Testis (tissue), 3 donors: ENCODE measurements around the gene MS4A8. TPM values are rescaled to one million over a fixed set of nuclear protein-coding genes. Genes with fewer than 3 reads are reported as not detected.
"Not testable (repeated sequence)": the region's sequence is repeated elsewhere in the genome, so short reads cannot be mapped to it uniquely, and the experiment has no call there.

ENCODE experiments used
- DNase-seq: peaks from one replicate; pipeline ENCODE4 v3.0.0-alpha.2; 2019
- H3K27ac ChIP-seq, 2 donors: fragments of 200-600 bp; sonication (generic); one replicate each; pipeline ENCODE4 v1.5.1; 2019
- H3K27me3 ChIP-seq: fragments of 200-600 bp; sonication (generic); one replicate; pipeline ENCODE4 v1.5.1; 2019
- H3K36me3 ChIP-seq: fragments of 200-600 bp; sonication (generic); one replicate; pipeline ENCODE4 v1.5.1; 2017; ENCODE audit warnings: low read depth; ENCODE audit errors: missing control alignments
- H3K4me1 ChIP-seq: fragments of 200-600 bp; sonication (generic); one replicate; pipeline ENCODE4 v1.5.1; 2019
- H3K4me3 ChIP-seq, 2 donors: fragments of 200-600 bp; sonication (generic); one replicate each; pipeline ENCODE4 v1.5.1; 2017 to 2019
- H3K9me3 ChIP-seq: fragments of 200-600 bp; sonication (generic); one replicate; pipeline ENCODE4 v1.5.1; 2017
- POLR2A ChIP-seq: fragments of 450-650 bp; IDR thresholded peaks from one replicate; pipeline ENCODE4 v1.6.1; 2017; ENCODE audit warnings: antibody characterized with exemption, mild to moderate bottlenecking, moderate library complexity
- WGBS, 2 donors: methylation state at CpG; one replicate each; pipeline ENCODE4 v1.1.5; 2018; 5-methylcytosine and 5-hydroxymethylcytosine counted together
- intact Hi-C: fragments of 100-400 bp; cut with DNase I; formaldehyde crosslinking; loops from one replicate; pipeline ENCODE4 v1.15.1; 2023; ENCODE audit warnings: low total_unique reads
- polyA plus RNA-seq: library from polyadenylated mRNA; stranded (reverse); fragments of 350-450 nt; fragmentation: Illumina TruSeq; extraction: RNeasy Lipid Tissue Mini Kit (QIAGEN cat#74804); gene quantifications from one replicate; pipeline ENCODE4 v1.2.3, GENCODE V29; 2014; ENCODE audit warnings: low read depth, low replicate concordance; ENCODE audit not compliant: insufficient read depth
- total RNA-seq, 2 donors: library from RNA; depleted of rRNA; stranded (reverse); fragments of >200 nt; gene quantifications; one replicate each; pipeline ENCODE4 v1.2.3, GENCODE V29; 2016
- TF ChIP-seq, protein P1 (sequence below), 3 experiments: fragments of 450-650 bp in 2 of 3; fragments of 200-600 bp in 1 of 3; sonication (generic) in 1 of 3; IDR thresholded peaks; one replicate each; pipeline ENCODE4 v1.5.1; 2016 to 2019; ENCODE audit warnings: antibody characterized with exemption in 3 of 3, mild to moderate bottlenecking in 2 of 3, moderate library complexity in 1 of 3

MS4A8 gene
- total and polyA plus RNA-seq, 3 donors from 2014 or later: 0.31 to 3.3 (median 0.43) TPM

DNA sequence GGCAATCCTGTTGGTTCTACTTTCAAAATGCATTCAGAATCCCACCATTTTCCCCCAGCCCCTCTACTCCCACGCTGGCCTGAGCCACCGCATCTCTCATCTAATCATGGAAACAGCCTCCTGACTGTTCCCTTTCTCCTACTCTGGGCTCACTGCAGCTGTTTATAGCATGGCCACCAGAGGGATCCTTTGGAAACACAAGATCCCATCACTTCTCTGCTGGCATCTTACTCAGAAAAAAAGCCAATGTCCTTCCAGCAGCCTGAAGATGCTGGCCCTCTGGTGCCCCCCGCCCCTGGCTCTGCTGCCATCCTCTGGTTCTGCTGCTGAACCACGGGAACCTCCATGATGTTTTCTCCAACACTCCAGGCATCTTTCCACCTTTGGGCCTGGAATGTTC lies 11.1 kb downstream of the MS4A8 start:
- Histone ChIP-seq H3K27ac (no peak overlapping the region), H3K4me1 (no peaks in the 10 kb centered on the region), H3K36me3 (no peaks in the 10 kb centered on the region), H3K4me3 (no peak overlapping the region), H3K27me3 (no peaks in the 10 kb centered on the region), H3K9me3 (no peaks in the 10 kb centered on the region)
- TF ChIP-seq POLR2A: no peak
- TF ChIP-seq, protein P1, sequence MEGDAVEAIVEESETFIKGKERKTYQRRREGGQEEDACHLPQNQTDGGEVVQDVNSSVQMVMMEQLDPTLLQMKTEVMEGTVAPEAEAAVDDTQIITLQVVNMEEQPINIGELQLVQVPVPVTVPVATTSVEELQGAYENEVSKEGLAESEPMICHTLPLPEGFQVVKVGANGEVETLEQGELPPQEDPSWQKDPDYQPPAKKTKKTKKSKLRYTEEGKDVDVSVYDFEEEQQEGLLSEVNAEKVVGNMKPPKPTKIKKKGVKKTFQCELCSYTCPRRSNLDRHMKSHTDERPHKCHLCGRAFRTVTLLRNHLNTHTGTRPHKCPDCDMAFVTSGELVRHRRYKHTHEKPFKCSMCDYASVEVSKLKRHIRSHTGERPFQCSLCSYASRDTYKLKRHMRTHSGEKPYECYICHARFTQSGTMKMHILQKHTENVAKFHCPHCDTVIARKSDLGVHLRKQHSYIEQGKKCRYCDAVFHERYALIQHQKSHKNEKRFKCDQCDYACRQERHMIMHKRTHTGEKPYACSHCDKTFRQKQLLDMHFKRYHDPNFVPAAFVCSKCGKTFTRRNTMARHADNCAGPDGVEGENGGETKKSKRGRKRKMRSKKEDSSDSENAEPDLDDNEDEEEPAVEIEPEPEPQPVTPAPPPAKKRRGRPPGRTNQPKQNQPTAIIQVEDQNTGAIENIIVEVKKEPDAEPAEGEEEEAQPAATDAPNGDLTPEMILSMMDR (IDR thresholded peaks at IDR 0.05): peak in 2 of 3 experiments; percentile 24 to 31
- intact Hi-C loops: no loop called here
- DNase-seq: no peak
- 75 to 89% methylated on average over 4 of the region's 4 CpGs for WGBS, 2 donors

DNA sequence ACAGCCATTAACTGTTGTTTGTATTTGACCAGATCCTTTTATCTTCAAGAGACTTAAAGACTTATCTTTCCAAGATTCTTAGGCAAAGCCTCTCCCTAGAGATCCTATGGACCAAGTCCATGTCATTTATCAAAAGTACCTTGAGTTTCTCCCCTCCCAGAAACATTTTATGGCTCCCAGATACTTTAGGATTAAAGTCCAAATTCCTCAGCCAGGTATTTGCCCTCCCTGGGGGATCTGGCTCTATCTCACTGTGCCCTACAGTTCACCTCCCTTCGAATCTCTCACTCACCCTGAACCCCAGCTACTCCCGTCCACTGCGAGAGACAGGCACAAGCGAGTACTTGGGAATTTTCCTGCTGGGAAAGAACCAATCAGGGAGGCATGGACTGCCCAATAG lies 11.9 kb downstream of the MS4A8 start:
- 77 to 80% methylated on average over 4 of the region's 4 CpGs for WGBS, 2 donors
- Histone ChIP-seq H3K36me3 (no peaks in the 10 kb centered on the region), H3K27ac (no peak overlapping the region), H3K4me1 (no peaks in the 10 kb centered on the region), H3K4me3 (no peak overlapping the region), H3K9me3 (no peaks in the 10 kb centered on the region), H3K27me3 (no peaks in the 10 kb centered on the region)
- intact Hi-C loops: no loop called here
- no peak for DNase-seq
- TF ChIP-seq POLR2A: no peak
- TF ChIP-seq, protein P1 (IDR thresholded peaks at IDR 0.05): no peak

DNA sequence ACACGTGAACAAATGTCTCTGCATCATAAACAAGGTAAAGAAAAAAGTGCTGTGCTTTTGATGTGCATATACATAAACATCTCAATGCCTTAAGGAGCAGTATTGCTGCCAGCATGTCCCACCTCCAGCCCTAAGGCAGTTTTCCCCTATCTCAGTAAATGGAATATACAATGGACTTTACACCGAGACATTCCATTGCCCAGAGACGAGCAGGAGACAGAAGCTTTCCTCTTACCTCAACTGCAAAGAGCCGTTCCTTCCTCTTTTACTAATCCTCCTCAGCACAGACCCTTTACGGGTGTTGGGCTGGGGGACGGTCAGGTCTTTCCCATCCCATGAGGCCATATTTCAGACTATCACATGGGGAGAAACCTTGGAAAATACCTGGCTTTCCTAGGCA lies 14.0 kb downstream of the MS4A8 start:
- H3K4me3 ChIP-seq, H3K27me3 ChIP-seq, H3K36me3 ChIP-seq, intact Hi-C loops, DNase-seq, H3K27ac ChIP-seq, H3K4me1 ChIP-seq, H3K9me3 ChIP-seq: not testable (repeated sequence)
- 79 to 90% methylated on average over 6 of the region's 6 CpGs for WGBS, 2 donors

DNA sequence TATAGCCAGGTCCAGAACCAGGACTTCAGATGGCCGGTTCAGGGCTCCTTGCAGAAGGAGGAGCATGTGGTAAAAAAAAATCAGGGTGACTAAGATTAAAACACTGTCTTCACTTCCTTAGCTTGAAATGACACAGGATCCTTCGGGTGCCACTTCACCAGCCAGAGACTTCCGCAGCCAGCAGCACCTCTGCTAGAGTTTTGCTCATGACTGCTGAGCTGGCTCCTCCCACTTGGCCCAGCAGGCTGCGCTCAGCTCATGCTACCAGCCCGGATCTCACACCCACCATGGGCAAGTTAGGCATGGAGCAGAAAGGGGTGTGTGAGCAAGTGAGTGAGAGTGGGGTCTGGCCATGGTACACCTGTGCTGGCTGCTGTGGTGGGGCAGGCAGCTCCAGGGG lies 18.5 kb downstream of the MS4A8 start:
- no peaks in the 10 kb centered on the region for H3K9me3 ChIP-seq
- intact Hi-C loops: no loop called here
- H3K27me3 ChIP-seq: no peaks in the 10 kb centered on the region
- WGBS, 2 donors: 74 to 88% methylated on average over 5 of the region's 5 CpGs
- no peaks in the 10 kb centered on the region for H3K4me1 ChIP-seq
- TF ChIP-seq, protein P1 (IDR thresholded peaks at IDR 0.05): no peak
- no peak for TF ChIP-seq POLR2A
- DNase-seq: no peak
- no peak overlapping the region for H3K4me3 ChIP-seq
- peak overlapping the region in 1 of 2 donors; percentile 7 for H3K27ac ChIP-seq
- no peaks in the 10 kb centered on the region for H3K36me3 ChIP-seq

DNA sequence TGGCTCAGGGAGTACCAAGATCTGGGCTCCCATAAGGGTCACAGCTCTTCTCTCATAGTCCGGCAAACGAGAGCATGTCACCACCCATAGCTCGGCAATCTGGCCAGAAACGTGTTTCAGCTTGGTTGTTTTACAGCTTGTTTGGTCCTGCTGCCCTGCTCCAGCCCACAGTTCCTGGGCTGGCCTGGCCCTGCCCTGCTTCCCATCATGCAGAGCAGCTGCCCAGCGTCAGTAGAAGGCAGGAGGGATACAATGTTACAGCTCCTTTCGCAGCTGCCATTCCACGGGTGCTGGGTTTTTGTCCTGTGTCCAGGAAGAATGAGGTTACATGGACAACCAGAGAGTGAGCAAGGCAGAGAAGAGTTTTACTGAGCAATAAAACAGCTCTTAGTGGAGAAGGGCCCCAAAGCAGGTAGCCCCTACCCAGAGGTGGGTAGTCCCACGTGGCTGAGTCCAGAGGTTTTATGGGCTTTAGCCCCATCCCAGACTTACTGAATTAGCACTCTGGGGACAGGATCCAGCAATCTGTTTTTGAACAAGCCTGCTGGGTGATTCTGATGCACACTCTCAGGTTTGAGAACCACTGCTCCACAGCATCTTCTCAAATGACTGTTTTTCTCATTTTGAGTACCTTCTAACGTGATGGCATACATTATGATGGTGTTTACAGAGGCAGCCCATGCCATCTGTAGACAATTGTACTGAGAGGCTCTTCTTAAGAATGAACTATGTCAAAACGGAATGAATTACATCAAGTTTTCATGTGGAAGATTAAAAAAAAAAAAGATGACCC lies 19.3 kb downstream of the MS4A8 start:
- H3K36me3 ChIP-seq: no peaks in the 10 kb centered on the region
- H3K27ac ChIP-seq: peak overlapping the region in 1 of 2 donors; percentile 7
- intact Hi-C loops: no loop called here
- no peaks in the 10 kb centered on the region for H3K27me3 ChIP-seq
- no peak overlapping the region for H3K4me3 ChIP-seq
- H3K4me1 ChIP-seq: no peaks in the 10 kb centered on the region
- peak; percentile 27 for DNase-seq
- no peak for TF ChIP-seq POLR2A
- TF ChIP-seq, protein P1 (IDR thresholded peaks at IDR 0.05): no peak
- H3K9me3 ChIP-seq: no peaks in the 10 kb centered on the region
- WGBS, 2 donors: 79 to 80% methylated on average over 8 to 10 of the region's 10 CpGs
